Heart left ventricle (tissue), 16 donors: ENCODE measurements around the gene THBD. TPM values are rescaled to one million over a fixed set of nuclear protein-coding genes. Genes with fewer than 3 reads are reported as not detected.

ENCODE experiments used
- ATAC-seq, 4 donors: fragments of 200-7000 bp; cut with Tn5 transposase; one replicate each; pipeline ENCODE4 v1.9.1; 2020 to 2022; ENCODE audit warnings: moderate library complexity in 4 of 4, mild to moderate bottlenecking in 3 of 4, moderate number of reproducible peaks in 1 of 4
- DNase-seq, 5 donors: peaks; one replicate each; pipeline ENCODE4 v3.0.0-alpha.2; 2020
- H3K27ac ChIP-seq, 12 donors: fragments of 200-600 bp; sonication (generic) in 4 of 12; one replicate each; pipeline versions ENCODE4 v1.5.0 to v1.8.0; 2016 to 2022; ENCODE audit warnings: mild to moderate bottlenecking in 2 of 12
- H3K27me3 ChIP-seq, 9 donors: fragments of 200-600 bp; sonication (generic) in 2 of 9; one replicate each; pipeline versions ENCODE4 v1.5.1 to v1.8.0; 2016 to 2022; ENCODE audit warnings: mild to moderate bottlenecking in 3 of 9
- H3K36me3 ChIP-seq, 9 donors: fragments of 200-600 bp; sonication (generic) in 2 of 9; one replicate each; pipeline versions ENCODE4 v1.5.0 to v1.8.0; 2018 to 2022; ENCODE audit warnings: mild to moderate bottlenecking in 2 of 9
- H3K4me1 ChIP-seq, 12 donors: fragments of 200-600 bp; sonication (generic) in 4 of 12; one replicate each; pipeline versions ENCODE4 v1.5.0 to v1.8.0; 2016 to 2022; ENCODE audit warnings: mild to moderate bottlenecking in 3 of 12
- H3K4me3 ChIP-seq, 12 donors: fragments of 200-600 bp; sonication (generic) in 4 of 12; one replicate each; pipeline versions ENCODE4 v1.5.0 to v1.8.0; 2017 to 2022; ENCODE audit warnings: mild to moderate bottlenecking in 9 of 12, moderate library complexity in 4 of 12
- H3K9me3 ChIP-seq, 12 donors: fragments of 200-600 bp; sonication (generic) in 4 of 12; one replicate each; pipeline versions ENCODE4 v1.5.0 to v1.8.0; 2016 to 2022; ENCODE audit warnings: mild to moderate bottlenecking in 1 of 12
- POLR2A ChIP-seq, 2 donors: fragments of 450-650 bp; IDR thresholded peaks; one replicate each; pipeline ENCODE4 v1.6.1; 2017; ENCODE audit warnings: antibody characterized with exemption in 2 of 2, mild to moderate bottlenecking in 2 of 2, moderate library complexity in 2 of 2
- WGBS, 4 donors: extraction: QIAGEN DNeasy Blood & Tissue Kit in 2 of 4; methylation state at CpG; one replicate each; pipeline versions ENCODE4 v1.1.5 to v1.1.7; 2013 to 2018; 5-methylcytosine and 5-hydroxymethylcytosine counted together
- intact Hi-C, 10 donors: fragments of 100-400 bp; cut with DNase I; formaldehyde crosslinking; loops; one replicate each; pipeline versions ENCODE4 v1.11.1 to v1.14.2; 2022
- polyA plus RNA-seq, 2 donors: library from polyadenylated mRNA; stranded (reverse); fragments of 200-250 nt; gene quantifications; one replicate each; pipeline ENCODE4 v1.2.3, GENCODE V29; 2013
- total RNA-seq, 9 donors: library from RNA; depleted of rRNA in 2 of 9; stranded (reverse); fragments of >200 nt in 2 of 9; fragmentation: NEBNext Ultra II Directional in 3 of 9; extraction: Animal tissue kit (Norgen Biotek cat#: 25700) in 3 of 9; gene quantifications; one replicate each; pipeline versions ENCODE4 v1.1.0 to v1.2.4, GENCODE V29; 2016 to 2023
- TF ChIP-seq, protein P1 (sequence below), 12 donors: fragments of 200-600 bp; sonication (generic) in 4 of 12; IDR thresholded peaks; one replicate each; pipeline versions ENCODE4 v1.5.0 to v1.8.0; 2018 to 2022; ENCODE audit warnings: antibody characterized with exemption in 12 of 12, mild to moderate bottlenecking in 5 of 12
- donor health status: ischemic (EF 13 %, LVEDD 7.1; RV severe dilation, severe dysfunction).
- donor health status: healthy with polysubstance abuse.
- donor health status: DM: no; HTN: yes; CAD: no.
- donor health status: DM: no; HTN: no; CAD: no.
- donor health status: ischemic (EF 25% LVEDD 6.9; RV normal size, moderate dysfunction).
- donor health status: ischemic (EF 25% LVEDD 5.7; RV mildly dilated, moderate dysfunction).
- donor health status: healthy.
- donor health status: DM: yes; HTN: yes; CAD: no.
- donor health status: ischemic (EF 35%, LVEDD 5.7; RV mildly dilated, moderate dysfunction).
- donor health status: nonischemic (EF 11% LVEDD 7.7; RV severe dilation, severe dysfunction).
- donor health status: DM: yes; HTN: yes; CAD: no.
- donor health status: PGD.
- donor health status: ischemic (EF 29% LVEDD 5.4; RV normal size, mild dysfunction).
- donor health status: nonischemic (EF 23%, LVEDD 6.1; RV moderate dilation, normal function).

The THBD gene
- total and polyA plus RNA-seq, 11 donors = 8.2 to 70.9 (median 19.9) TPM

DNA sequence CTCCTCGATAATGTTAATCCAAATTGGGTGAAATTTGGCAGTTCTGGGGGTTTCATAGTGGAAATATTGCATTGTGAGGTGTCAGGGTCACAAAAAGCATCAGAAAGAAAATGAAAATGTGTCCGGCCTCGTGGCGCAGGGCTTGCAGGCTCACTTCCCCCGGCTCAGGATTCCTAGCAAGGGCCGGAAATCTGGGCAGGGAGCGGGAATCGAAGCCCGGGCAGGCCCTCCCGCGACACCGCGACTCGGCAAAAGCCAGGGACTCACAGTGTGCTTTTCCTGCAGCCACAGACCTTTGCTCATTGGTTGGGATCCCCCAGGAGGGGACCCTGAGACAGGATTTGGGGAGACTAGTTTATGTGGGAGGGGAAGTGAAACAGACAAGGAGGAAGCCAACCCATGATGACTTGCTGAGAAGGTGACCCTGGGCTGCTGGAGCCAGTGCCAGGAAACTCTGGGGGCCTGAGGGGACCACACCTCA lies 37.5 kb upstream of the THBD start:
- intact Hi-C loops = loop anchor here in 6 of 10 donors (1.0 to 10.0 kb wide), 7 partner anchors 45 to 92 kb away; no protein-coding TSS in a partner anchor
- H3K36me3 ChIP-seq = no peaks in the 10 kb centered on the region
- H3K27ac ChIP-seq = peak overlapping the region; percentile 81 to 99 (median 97)
- H3K27me3 ChIP-seq = no peaks in the 10 kb centered on the region
- H3K9me3 ChIP-seq = no peaks in the 10 kb centered on the region
- ATAC-seq = peak; percentile 19 to 57 (median 39)
- peak; percentile 69 to 80 (median 72) for DNase-seq
- peaks cover 0 to 48% (median 21%) of the 10 kb centered on the region in 12 donors for H3K4me1 ChIP-seq
- TF ChIP-seq POLR2A (IDR thresholded peaks at IDR 0.05) = no peak
- TF ChIP-seq, protein P1, sequence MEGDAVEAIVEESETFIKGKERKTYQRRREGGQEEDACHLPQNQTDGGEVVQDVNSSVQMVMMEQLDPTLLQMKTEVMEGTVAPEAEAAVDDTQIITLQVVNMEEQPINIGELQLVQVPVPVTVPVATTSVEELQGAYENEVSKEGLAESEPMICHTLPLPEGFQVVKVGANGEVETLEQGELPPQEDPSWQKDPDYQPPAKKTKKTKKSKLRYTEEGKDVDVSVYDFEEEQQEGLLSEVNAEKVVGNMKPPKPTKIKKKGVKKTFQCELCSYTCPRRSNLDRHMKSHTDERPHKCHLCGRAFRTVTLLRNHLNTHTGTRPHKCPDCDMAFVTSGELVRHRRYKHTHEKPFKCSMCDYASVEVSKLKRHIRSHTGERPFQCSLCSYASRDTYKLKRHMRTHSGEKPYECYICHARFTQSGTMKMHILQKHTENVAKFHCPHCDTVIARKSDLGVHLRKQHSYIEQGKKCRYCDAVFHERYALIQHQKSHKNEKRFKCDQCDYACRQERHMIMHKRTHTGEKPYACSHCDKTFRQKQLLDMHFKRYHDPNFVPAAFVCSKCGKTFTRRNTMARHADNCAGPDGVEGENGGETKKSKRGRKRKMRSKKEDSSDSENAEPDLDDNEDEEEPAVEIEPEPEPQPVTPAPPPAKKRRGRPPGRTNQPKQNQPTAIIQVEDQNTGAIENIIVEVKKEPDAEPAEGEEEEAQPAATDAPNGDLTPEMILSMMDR (IDR thresholded peaks at IDR 0.05) = no peak
- WGBS, 4 donors = 40 to 74% (median 52%) methylated on average over 13 to 14 of the region's 14 CpGs
- H3K4me3 ChIP-seq = peak overlapping the region in 8 of 12 donors; percentile 56 to 70 (median 66)

DNA sequence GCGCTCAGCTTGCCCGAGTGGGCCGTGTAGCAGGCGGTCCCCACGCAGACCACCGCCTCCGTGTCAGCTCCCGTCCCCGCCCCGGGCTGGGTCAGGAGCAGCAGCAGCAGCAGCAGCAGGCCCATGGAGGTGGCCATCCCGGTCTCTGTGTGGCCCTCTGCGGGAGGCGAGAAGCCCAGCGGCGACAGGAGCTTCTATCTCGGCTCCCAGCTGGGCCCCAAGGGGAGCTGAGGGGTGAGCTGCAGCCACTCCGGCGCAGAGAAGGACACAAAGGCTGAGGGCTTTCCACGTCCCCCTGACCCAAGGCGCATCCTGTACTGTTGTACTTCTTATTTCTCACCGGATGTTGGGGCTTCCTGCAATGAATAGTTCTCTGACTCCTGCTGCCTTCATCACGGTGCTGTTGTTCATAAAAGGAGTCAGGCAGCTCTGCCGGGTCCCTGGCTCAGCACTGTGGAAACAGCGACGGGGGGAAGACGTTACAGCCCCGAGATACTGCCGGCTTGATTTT lies 36.6 kb upstream of the THBD start, which contains the start of gene CD93:
Gene CD93 (minus strand): TSS at position 269 of the 511 bp plus-strand sequence. CDS start 132 bp downstream, at position 137.
- peak in 1 of 2 donors; percentile 53 for TF ChIP-seq POLR2A (IDR thresholded peaks at IDR 0.05)
- TF ChIP-seq, protein P1 (IDR thresholded peaks at IDR 0.05) = no peak
- intact Hi-C loops = loop anchor here in 6 of 10 donors (1.0 to 10.0 kb wide), 7 partner anchors 46 to 93 kb away; no protein-coding TSS in a partner anchor

DNA sequence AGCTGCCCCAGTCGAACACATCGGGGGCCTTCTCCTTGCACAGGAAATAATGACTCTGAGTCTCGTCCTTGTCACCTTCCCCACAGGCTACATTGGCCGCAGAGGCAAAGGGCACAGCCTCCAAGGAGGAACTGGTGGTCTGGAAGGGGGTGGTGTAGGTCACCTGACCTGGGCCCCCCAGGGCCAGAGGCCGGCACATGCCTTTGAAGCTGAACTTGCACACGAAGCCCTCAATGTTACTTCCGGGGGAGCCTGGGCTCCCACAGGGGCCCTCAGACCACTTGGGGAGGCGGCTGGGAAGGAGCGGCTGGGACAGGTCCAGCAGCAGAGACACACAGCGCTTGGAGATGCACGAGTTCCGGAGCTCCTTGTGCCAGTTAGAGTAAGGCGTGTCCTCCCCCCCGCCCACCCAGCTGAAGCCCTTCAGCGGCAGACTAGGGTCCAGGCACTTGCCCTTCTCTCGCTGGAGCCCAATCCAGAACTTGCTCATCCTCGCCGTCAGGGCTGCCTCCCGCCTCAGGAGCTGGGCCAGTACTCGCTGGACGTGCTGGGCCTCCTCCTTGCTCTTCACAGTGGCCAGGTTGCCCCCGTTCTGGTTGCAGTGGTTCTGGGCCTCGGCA lies 36.1 kb upstream of the THBD start:
- Histone ChIP-seq H3K27ac (peak overlapping the region; percentile 81 to 99 (median 97)), H3K4me3 (peak overlapping the region; percentile 27 to 70 (median 60)), H3K9me3 (no peaks in the 10 kb centered on the region), H3K36me3 (peaks cover 0 to 9% (median 0%) of the 10 kb centered on the region in 9 donors), H3K27me3 (no peaks in the 10 kb centered on the region), H3K4me1 (peaks cover 0 to 60% (median 28%) of the 10 kb centered on the region in 12 donors)
- TF ChIP-seq POLR2A (IDR thresholded peaks at IDR 0.05) = no peak
- ATAC-seq = peak in 2 of 4 donors; percentile 2 to 3
- intact Hi-C loops = loop anchor here in 7 of 10 donors (1.0 to 10.0 kb wide), 9 partner anchors 34 to 93 kb away; no protein-coding TSS in a partner anchor
- 58 to 66% (median 59%) methylated on average over 20 to 23 of the region's 23 CpGs for WGBS, 4 donors
- DNase-seq = peak in 1 of 5 donors; percentile 69

More for the DNA sequence above, 36.6 kb upstream of the THBD start, which contains the start of gene CD93:
- H3K4me1 ChIP-seq = peaks cover 0 to 54% (median 25%) of the 10 kb centered on the region in 12 donors
- 34 to 45% (median 42%) methylated on average over 26 to 28 of the region's 28 CpGs for WGBS, 4 donors
- no peaks in the 10 kb centered on the region for H3K27me3 ChIP-seq
- H3K36me3 ChIP-seq = peaks cover 0 to 6% (median 0%) of the 10 kb centered on the region in 9 donors
- DNase-seq (peak; percentile 64 to 78 (median 76)), ATAC-seq (peak; percentile 59 to 83 (median 74))
- H3K9me3 ChIP-seq = no peaks in the 10 kb centered on the region
- H3K4me3 ChIP-seq = peak within 1 kb of the TSS; percentile 27 to 70 (median 60)
- peak within 1 kb of the TSS; percentile 81 to 99 (median 97) for H3K27ac ChIP-seq

DNA sequence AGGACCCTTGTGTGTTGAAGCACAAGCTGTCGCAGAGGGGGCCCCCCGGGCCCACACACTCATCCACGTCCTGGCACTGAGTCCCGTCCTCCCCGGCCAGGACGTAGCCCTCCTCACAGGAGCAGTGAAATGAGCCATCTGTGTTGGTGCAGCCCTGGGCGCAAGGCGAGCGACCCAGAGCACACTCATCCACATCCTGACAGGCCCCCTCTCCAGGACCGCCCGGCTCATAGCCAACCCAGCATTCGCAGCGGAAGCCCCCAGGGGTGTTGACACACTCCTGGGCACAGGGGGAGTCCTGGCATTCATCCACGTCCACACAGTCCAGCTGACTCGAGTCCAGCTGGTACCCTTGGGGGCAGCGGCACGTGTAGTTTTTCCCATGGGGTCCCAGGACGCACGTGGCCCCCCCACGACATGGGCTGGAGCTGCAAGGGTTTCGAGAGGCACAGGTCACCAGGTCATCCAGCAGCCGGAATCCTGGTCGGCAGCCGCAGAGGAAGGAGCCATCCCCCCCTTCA lies 35.4 kb upstream of the THBD start:
- TF ChIP-seq POLR2A (IDR thresholded peaks at IDR 0.05) = no peak
- TF ChIP-seq, protein P1 (IDR thresholded peaks at IDR 0.05) = no peak
- Histone ChIP-seq H3K9me3 (no peaks in the 10 kb centered on the region), H3K4me3 (peak overlapping the region; percentile 27 to 70 (median 60)), H3K27ac (peak overlapping the region; percentile 81 to 99 (median 97)), H3K27me3 (no peaks in the 10 kb centered on the region), H3K36me3 (peaks cover 0 to 12% (median 0%) of the 10 kb centered on the region in 9 donors), H3K4me1 (peaks cover 0 to 66% (median 30%) of the 10 kb centered on the region in 12 donors)
- 50 to 82% (median 61%) methylated on average over 2 to 24 of the region's 24 CpGs for WGBS, 4 donors
- intact Hi-C loops = loop anchor here in 7 of 10 donors (1.0 to 10.0 kb wide), 8 partner anchors 34 to 117 kb away; no protein-coding TSS in a partner anchor
- DNase-seq (peak in 3 of 5 donors; percentile 53 to 75 (median 61)), ATAC-seq (peak in 3 of 4 donors; percentile 9 to 25 (median 9))
